ENCODE data around the gene DNAH5. TPM values are rescaled to one million over a fixed set of nuclear protein-coding genes. Genes with fewer than 3 reads are reported as not detected.

DNAH5 gene
- total and polyA plus RNA-seq, 2 experiments from 2014 or later, result 0.56 to 0.97 TPM

- TF ChIP-seq REST (IDR thresholded peaks at IDR 0.05; ENCODE audit: unreplicated experiment) (no peak), ZNF462 (CRISPR knock-in tag; IDR thresholded peaks at IDR 0.05) (no peak), POLR2AphosphoS5 (IDR thresholded peaks at IDR 0.05; ENCODE audit: low read depth) (no peak), ETS1 (IDR thresholded peaks at IDR 0.05) (no peak), ZNF114 (CRISPR knock-in tag; IDR thresholded peaks at IDR 0.05) (no peak), NANOG (IDR thresholded peaks at IDR 0.05; ENCODE audit: borderline replicate concordance) (no peak)
Observed at GRCh38 chr5:13945271-13945670, 783 bp upstream of the DNAH5 start (continued).

Data from GM23338 (cell line).